Mucosa of rectum (tissue), 2 donors: ENCODE data around the gene ERP27.

Experiments
- H3K27ac ChIP-seq, 2 donors: one replicate each; pipeline ENCODE4 v1.7.0; 2013; ENCODE audit warnings: inconsistent platforms in 2 of 2, low read depth in 2 of 2, low read length in 2 of 2
- H3K27me3 ChIP-seq, 2 donors: one replicate each; pipeline ENCODE4 v1.7.0; 2013; ENCODE audit warnings: low read length in 2 of 2; ENCODE audit not compliant: control insufficient read depth in 2 of 2, insufficient read depth in 2 of 2
- H3K36me3 ChIP-seq, 2 donors: one replicate each; pipeline ENCODE4 v1.7.0; 2013; ENCODE audit warnings: low read length in 2 of 2; ENCODE audit not compliant: control insufficient read depth in 2 of 2, insufficient read depth in 2 of 2
- H3K4me1 ChIP-seq, 2 donors: one replicate each; pipeline ENCODE4 v1.7.0; 2013; ENCODE audit warnings: low read length in 2 of 2, mild to moderate bottlenecking in 1 of 2; ENCODE audit not compliant: control insufficient read depth in 2 of 2, insufficient read depth in 2 of 2
- H3K4me3 ChIP-seq, 2 donors: one replicate each; pipeline ENCODE4 v1.7.0; 2013; ENCODE audit warnings: low read length in 2 of 2
- H3K9ac ChIP-seq, 2 donors: one replicate each; pipeline ENCODE4 v1.7.0; 2013; ENCODE audit warnings: low read length in 2 of 2, low read depth in 1 of 2, mild to moderate bottlenecking in 1 of 2
- H3K9me3 ChIP-seq, 2 donors: one replicate each; pipeline ENCODE4 v1.7.0; 2013; ENCODE audit warnings: low read length in 2 of 2; ENCODE audit not compliant: control insufficient read depth in 2 of 2
- donor health status: healthy.
- donor health status: Normal muscosa, but diverticular disease.

The ERP27 gene

DNA sequence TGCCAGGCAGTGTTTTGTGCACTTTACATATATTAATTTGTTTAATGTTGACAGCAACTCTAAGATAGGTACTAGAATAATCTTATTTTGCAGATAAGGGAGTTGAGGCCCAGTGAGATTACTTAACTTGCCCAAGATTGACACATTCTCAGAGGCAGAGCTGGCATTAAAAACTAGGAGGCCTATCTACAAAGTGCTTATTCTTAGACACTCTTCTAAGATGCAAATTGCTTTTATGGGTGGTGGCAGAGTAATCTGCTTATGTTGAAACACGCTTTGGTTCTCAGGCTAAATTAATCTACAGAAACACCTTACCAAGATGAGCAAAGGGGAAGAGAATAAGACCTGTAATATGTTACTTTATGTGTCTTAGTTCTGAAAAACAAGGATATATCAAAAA, 59.8 kb downstream of the ERP27 start:
- Histone ChIP-seq H3K36me3 (no peaks in the 10 kb centered on the region), H3K27ac (no peak overlapping the region), H3K4me1 (no peaks in the 10 kb centered on the region), H3K9ac (no peak overlapping the region), H3K27me3 (no peaks in the 10 kb centered on the region), H3K9me3 (no peaks in the 10 kb centered on the region), H3K4me3 (no peak overlapping the region)

DNA sequence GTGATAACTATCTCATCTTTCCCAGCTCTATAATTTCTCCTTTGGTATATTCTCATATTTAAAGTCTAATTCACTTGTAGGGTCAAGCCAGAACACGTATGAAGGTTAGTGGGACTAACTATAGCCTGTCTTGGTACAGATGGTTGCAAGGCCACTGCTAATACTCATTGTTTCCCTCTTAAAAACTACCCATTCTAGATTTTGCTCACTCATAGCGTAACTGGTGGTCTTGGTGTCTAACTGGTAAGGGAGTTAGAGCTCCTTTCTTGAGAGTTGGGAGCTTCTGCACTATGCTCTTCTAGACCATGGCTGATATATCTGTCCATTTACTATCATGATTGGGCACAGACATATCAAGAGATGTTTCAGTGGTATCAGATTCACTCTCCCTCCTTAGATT, 61.5 kb downstream of the ERP27 start:
- no peak overlapping the region for H3K27ac ChIP-seq
- H3K9ac ChIP-seq, result no peak overlapping the region
- no peak overlapping the region for H3K4me3 ChIP-seq
- no peaks in the 10 kb centered on the region for H3K9me3 ChIP-seq
- no peaks in the 10 kb centered on the region for H3K36me3 ChIP-seq
- H3K27me3 ChIP-seq, result no peaks in the 10 kb centered on the region
- H3K4me1 ChIP-seq, result no peaks in the 10 kb centered on the region

- Histone ChIP-seq H3K36me3 (no peaks in the 10 kb centered on the region), H3K9ac (no peak overlapping the region), H3K27me3 (no peaks in the 10 kb centered on the region), H3K27ac (no peak overlapping the region), H3K4me1 (no peaks in the 10 kb centered on the region), H3K9me3 (no peaks in the 10 kb centered on the region), H3K4me3 (no peak overlapping the region)
Observed at GRCh38 chr12:14874882-14875281, 63.5 kb downstream of the ERP27 start.

- Histone ChIP-seq H3K9me3 (no peaks in the 10 kb centered on the region), H3K27me3 (no peaks in the 10 kb centered on the region), H3K4me3 (no peak overlapping the region), H3K27ac (no peak overlapping the region), H3K36me3 (no peaks in the 10 kb centered on the region), H3K9ac (no peak overlapping the region), H3K4me1 (no peaks in the 10 kb centered on the region)
Observed at GRCh38 chr12:14873440-14874185, 64.7 kb downstream of the ERP27 start.

DNA sequence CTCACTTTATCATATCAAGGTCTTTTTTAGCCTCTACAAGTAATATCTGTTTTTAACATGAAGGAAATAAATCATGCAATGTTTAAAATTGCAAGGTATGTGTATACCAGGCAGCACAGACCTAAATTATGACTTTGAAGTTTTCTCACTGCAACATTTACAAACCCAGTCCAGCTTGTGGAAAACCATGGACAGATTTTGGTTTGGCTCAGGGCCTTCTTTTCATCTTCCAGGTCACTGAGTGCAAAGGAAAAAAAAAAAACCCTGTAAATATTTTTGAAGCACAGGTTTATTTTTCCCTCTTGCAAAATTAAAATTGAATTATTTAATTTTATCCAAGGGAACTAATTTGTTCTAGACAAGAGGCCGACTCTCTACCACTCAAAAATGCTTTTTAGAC, 66.5 kb downstream of the ERP27 start:
- H3K4me1 ChIP-seq, result no peaks in the 10 kb centered on the region
- no peaks in the 10 kb centered on the region for H3K27me3 ChIP-seq
- H3K9me3 ChIP-seq, result no peaks in the 10 kb centered on the region
- H3K4me3 ChIP-seq, result no peak overlapping the region
- H3K36me3 ChIP-seq, result no peaks in the 10 kb centered on the region
- no peak overlapping the region for H3K9ac ChIP-seq
- H3K27ac ChIP-seq, result no peak overlapping the region

- H3K9ac ChIP-seq, result no peak overlapping the region
- H3K27me3 ChIP-seq, result no peaks in the 10 kb centered on the region
- no peaks in the 10 kb centered on the region for H3K36me3 ChIP-seq
- no peak overlapping the region for H3K27ac ChIP-seq
- no peaks in the 10 kb centered on the region for H3K4me1 ChIP-seq
- H3K4me3 ChIP-seq, result no peak overlapping the region
- H3K9me3 ChIP-seq, result no peaks in the 10 kb centered on the region
Observed at GRCh38 chr12:14871247-14871646, 67.1 kb downstream of the ERP27 start.

DNA sequence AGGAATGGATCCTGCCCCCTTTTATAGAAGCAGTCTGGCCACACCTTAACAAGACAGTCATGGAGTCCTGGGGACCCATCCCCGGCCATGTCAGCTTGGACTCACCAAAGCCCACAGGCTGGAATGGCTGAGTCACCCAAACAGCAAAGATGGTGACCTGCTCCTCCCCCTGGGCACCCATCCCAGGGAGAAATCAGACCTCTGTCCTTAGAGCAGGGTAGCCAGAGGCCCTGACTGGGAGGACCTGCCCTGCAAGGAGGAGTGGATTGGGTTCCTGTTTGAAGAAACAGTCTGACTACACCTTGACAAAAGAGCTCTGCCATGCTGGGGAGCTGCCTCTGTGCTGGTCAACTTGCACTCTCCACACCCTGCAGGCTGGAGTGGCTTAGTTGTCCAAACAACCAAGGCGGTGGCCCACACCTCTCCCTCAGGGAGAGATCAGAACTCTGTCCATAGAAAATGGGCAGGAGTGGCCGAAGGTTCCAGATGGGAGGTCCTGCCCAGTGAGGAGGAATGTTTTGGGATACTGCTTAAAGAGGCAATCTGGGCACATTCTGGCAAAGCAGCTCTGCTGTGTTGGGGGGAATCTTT, 69.3 kb downstream of the ERP27 start:
- Histone ChIP-seq H3K27ac (no peak overlapping the region), H3K36me3 (no peaks in the 10 kb centered on the region), H3K4me1 (no peaks in the 10 kb centered on the region), H3K9me3 (no peaks in the 10 kb centered on the region), H3K4me3 (no peak overlapping the region), H3K9ac (no peak overlapping the region), H3K27me3 (no peaks in the 10 kb centered on the region)
